ENCODE results near the gene NHERF2.

NHERF2 gene

DNA sequence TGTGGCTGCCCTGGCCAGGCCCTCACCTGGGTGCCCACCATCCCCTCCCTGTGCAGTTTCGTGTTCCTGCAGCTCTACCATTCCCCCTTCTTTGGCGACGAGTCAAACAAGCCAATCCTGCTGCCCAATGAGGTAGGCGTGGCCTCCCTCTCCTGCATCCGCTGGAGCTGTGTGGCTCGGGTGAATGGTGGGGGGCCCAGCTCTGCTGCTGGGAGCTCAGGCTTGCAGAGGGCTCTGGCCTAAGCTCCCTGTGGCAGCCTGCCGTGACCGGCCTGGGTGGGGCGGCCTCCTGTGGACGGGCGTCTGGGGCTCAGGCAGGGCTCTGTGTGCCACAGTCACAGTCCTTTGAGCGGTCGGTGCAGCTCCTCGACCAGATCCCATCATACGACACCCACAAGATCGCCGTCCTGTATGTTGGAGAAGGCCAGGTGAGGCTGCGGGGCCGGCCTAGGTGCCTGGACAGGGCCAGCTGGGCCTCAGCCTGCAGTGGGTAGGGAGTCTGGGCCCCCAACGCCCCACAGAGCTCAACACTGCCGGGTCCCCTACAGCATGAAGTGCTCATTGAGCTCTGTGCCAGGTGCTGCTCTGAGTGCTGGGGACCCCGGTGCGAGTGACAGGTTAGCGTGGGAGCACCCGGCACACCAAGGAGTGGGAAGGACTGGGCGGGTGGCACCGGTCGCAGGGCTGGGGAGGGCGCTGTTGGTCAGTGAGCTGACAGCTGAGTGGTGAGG is 58.4 kb downstream of the NHERF2 start:
- DNase-seq = no peak

GRCh38 chr16:2085669-2086068 is 59.0 kb downstream of the NHERF2 start:
- no peak for DNase-seq

- DNase-seq = no peak
Measured at GRCh38 chr16:2086106-2086742, 59.5 kb downstream of the NHERF2 start.

- DNase-seq = no peak
Measured at GRCh38 chr16:2086812-2087747, 60.4 kb downstream of the NHERF2 start.

DNA sequence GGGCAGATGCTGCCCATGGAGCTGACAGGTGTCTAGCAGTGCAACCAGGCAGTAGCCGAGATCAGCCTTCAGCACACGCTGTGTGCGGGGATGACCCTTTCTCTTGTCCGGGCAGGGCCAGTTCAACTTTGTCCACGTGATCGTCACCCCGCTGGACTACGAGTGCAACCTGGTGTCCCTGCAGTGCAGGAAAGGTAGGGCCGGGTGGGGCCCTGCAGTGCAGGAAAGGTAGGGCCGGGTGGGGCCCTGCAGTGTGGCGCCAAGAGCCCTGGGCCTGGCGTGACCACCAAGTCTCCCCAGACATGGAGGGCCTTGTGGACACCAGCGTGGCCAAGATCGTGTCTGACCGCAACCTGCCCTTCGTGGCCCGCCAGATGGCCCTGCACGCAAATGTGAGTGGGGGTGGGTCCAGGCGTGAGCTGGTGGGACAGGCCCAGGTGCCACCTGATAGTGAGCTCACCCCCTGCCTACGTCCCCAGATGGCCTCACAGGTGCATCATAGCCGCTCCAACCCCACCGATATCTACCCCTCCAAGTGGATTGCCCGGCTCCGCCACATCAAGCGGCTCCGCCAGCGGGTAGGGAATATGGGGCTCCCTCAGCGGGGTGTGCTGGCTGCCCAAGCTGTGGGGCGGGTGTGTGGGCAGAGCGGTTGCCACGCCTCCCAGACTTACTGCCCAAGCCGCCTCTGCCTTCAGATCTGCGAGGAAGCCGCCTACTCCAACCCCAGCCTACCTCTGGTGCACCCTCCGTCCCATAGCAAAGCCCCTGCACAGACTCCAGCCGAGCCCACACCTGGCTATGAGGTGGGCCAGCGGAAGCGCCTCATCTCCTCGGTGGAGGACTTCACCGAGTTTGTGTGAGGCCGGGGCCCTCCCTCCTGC is 61.3 kb downstream of the NHERF2 start:
- no peak for DNase-seq

All from stimulated activated CD4-positive, alpha-beta T cell treated with anti-CD3 and anti-CD28 coated beads, Interleukin-1b, Interleukin-23, amount 100 ng/mL, for 48 hours (primary cell).